CD4-positive, alpha-beta T cell treated with Interleukin-15 for 1 hour (primary cell): Measurements from ENCODE around the gene LAMC1.
A peak's percentile ranks its signal among the peaks of the same experiment; 100 is the strongest.
"Not testable (repeated sequence)": the region's sequence is repeated elsewhere in the genome, so short reads cannot be mapped to it uniquely, and the experiment has no call there.

Source experiments
- DNase-seq: peaks from one replicate; pipeline ENCODE4 v3.0.0-alpha.2; 2020

The LAMC1 gene

GRCh38 chr1:183043872-183044854, 20.9 kb downstream of the LAMC1 start:
- no peak for DNase-seq

- no peak for DNase-seq
Measured at GRCh38 chr1:183044893-183045649, 21.9 kb downstream of the LAMC1 start.

DNA sequence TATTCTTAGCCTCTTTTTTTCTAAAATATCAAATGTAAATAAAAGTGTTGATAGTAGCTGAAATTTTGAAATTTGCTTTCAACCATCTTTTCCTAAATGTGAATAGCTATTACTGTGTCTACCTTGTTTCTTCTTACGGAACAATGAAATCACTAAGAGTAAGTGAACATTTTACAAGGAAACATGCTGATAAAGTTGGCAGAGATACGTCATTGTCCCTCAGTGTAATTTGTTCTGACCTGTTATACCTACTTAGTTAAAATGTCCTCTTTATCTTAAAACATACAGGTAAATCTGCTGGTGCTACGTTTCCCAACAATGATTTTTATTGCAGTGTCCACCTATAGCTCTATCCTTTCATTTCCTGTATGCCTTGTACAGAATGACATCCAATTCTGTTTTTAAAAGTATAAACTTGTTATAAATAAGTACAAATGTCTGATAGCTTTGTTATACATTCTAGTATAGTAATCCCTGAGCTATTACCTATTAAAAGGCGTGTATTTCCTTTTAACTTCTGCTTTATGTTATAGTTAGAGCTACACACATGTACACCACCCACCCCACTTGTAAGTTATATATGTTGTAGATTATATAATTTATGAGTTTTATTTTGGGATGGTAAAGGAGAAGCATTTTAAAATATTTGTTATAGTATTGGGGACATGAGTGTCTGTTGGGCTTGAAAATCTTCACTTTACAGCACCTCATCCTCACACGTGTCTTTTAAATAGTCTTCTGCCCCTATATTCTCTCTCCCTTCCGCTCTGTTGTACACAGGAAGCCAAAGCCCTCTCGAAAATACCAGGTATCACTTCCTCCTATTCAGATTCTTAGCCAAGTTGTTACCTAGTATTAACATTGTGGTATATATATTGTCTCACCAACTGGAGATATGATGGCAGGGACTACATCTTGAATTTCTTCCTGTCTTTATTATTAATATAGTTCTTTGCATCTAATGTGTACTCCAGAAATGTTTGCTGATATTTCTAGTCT, 25.2 kb downstream of the LAMC1 start:
- peak; percentile 18 for DNase-seq

DNA sequence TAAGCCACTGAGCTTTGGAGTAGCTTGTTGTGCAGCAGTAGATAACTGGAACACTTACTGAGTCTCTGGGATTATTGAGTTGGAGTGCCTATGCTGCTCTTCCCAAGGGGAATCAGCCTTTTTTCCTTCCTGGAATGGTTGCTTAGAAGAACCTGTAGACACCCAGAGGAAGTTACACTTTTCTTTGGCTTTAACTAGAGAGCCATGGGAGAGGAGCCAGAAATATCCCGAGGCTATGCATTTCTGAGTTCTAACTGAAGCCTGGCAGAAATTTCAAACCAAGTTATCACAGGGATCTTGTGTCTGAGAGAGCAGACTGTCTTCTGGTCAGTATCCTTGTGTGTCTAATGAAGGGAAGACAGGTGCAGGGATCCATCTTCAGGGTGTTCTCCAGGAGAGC, 28.3 kb downstream of the LAMC1 start:
- DNase-seq, result no peak

- DNase-seq, result no peak
Measured at GRCh38 chr1:183052861-183053260, 29.6 kb downstream of the LAMC1 start.

DNA sequence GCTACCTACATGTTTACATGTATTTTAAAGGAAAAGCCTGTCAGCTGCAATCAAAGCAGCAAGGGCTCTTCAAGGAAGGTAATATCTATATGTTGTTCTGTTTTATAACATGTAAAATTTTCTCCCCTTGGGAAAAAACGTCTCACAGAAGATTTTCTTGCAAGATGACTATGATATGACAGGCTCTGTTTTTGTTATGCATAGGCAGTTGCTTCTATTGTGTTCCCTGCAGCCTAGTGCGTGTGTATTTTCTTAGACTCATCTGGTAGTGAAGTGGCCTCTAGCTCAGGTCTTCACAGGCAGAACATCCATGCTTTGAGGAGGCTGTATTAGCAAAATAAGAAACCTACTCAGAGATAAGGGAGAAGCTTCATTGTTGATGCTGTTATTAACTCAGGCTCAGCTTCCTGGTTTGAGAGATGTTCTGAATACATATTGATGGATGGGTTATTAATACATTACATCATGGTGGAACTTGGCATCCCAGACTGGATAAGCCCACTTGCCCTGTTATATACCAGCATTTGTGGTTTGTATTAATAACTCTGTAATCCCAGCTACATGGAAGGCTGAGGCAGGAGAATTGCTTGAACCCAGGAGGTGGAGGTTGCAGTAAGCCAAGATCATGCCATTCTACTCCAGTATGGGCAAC, 35.8 kb downstream of the LAMC1 start:
- DNase-seq, result no peak

- no peak for DNase-seq
Measured at GRCh38 chr1:183061194-183061593, 38.0 kb downstream of the LAMC1 start.

DNA sequence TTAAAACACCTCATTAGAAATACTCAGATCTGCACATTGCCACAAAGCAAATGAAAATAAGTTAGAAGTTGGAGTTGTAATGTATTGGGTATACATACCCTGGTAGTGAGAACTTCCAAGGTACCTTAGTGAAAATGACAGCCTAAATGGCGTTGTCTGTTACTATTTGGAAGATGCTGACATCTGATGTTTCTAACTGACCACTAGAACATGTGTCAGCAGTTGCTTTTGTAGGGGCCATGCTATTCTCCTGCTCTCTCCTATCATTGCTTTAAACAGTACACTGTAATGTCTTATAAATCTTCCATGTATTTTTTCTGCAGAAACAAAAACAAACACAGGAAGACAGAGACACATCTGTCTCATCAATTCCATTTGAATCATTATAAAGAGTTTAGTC, 40.1 kb downstream of the LAMC1 start:
- DNase-seq, result no peak

GRCh38 chr1:183065168-183065706, 42.0 kb downstream of the LAMC1 start:
- DNase-seq, result no peak

GRCh38 chr1:183066432-183066831, 43.2 kb downstream of the LAMC1 start:
- DNase-seq, result not testable (repeated sequence)

- no peak for DNase-seq
Measured at GRCh38 chr1:183069562-183070216, 46.5 kb downstream of the LAMC1 start.

DNA sequence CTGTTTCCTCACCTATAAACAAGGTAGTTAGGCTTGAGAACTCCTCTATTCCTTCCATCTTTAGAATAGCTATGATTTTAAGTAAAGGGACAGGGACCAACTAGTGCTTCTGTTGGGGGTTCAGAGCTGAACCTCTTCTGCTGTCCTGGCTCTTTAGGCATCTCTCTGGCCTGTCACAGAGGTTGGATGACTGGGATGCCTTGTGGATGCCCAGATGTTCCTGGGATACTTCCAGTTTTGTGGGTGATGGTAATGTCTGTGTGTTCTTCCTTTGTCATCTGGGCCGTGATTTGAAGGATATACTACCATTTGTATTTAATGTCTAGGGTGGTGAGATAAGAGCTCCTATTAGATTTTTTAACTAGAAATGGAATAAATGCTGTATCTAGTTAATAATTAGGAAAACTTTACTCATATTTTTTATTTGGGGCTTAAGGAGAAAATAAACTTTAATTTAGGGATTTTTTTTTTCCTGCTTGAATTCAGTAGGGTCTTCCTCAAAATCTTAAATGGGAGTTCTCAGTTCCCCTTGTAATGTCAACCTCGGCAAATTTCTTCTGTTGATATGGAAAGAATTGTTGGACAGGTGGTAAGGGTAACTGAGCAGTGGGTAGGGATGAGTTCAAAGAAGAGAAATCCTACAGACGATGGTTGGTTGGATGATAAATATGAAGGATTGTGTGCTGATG, 47.2 kb downstream of the LAMC1 start:
- DNase-seq, result no peak

DNA sequence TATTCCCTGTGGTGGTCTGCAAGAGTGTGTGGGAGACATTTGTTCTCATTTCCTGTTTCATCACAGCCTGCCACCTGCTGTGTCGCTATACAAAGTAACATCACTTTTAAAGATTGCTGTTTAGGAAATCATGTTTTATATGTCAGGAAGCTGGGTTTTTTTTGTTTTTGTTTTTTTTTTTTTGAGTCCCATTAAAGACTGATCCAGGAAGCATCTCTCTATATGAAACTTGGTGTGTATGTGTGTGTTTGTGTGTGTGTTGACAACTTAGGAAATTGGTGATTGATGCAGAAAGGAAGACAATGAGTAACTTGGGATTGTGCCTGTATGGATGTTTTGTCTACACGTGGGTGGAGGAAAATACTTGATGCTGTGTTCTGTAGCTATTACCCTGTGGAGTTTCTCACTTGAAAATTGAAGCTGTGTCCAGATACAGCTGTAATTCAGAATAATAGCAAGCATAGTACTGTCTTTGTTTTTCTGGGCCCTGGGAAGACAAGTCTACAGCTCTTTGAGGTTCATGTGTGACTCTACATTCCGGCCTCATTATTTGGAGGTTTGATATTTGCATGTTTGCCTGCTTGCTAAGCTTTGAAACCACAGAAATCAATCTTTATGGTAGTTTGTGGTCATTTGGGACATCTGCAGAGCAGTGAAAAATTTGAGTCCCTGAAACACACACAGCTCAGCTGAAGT, 47.9 kb downstream of the LAMC1 start:
- no peak for DNase-seq

- DNase-seq, result not testable (repeated sequence)
Measured at GRCh38 chr1:183072595-183072994, 49.4 kb downstream of the LAMC1 start.

- no peak for DNase-seq
Measured at GRCh38 chr1:183073320-183073719, 50.1 kb downstream of the LAMC1 start.

DNA sequence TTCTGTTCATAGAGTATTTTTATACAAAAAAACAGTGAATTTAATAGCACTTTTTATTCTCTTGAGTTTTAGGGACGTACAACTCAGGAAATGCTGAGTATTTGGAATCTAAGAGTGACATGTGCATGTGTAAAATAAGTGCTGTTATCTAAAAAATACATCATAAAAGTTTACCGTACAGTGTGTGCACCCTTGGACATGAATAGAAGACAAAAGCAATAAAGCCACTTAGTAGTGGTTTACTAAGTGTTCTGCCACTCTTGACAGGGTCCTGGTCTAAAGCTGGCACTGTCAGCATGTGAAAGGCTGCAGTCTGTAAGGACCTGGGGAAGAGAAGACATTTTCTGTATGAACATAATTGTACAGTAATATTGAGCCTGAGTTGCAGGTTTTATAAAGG, 51.0 kb downstream of the LAMC1 start:
- DNase-seq, result no peak

- no peak for DNase-seq
Measured at GRCh38 chr1:183075861-183076260, 52.6 kb downstream of the LAMC1 start.

- DNase-seq, result no peak
Measured at GRCh38 chr1:183077097-183077496, 53.9 kb downstream of the LAMC1 start.

- no peak for DNase-seq
Measured at GRCh38 chr1:183079712-183080388, 56.6 kb downstream of the LAMC1 start.
